ENCODE results near the gene EYS.
"Not testable (repeated sequence)": the region's sequence is repeated elsewhere in the genome, so short reads cannot be mapped to it uniquely, and the experiment has no call there.

Gene EYS

GRCh38 chr6:63897952-63898351 lies 1809.1 kb downstream of the EYS start:
- no peak for DNase-seq (ENCODE audit: low read depth)

GRCh38 chr6:63897459-63897858 lies 1809.6 kb downstream of the EYS start:
- no peak for DNase-seq (ENCODE audit: low read depth)

GRCh38 chr6:63888416-63888815 lies 1818.6 kb downstream of the EYS start:
- no peak for DNase-seq (ENCODE audit: low read depth)

- not testable (repeated sequence) for DNase-seq (ENCODE audit: low read depth)
These were observed 1819.2 kb downstream of the EYS start for GRCh38 chr6:63887804-63888203.

GRCh38 chr6:63887002-63887751 lies 1819.8 kb downstream of the EYS start:
- DNase-seq (ENCODE audit: low read depth): no peak

GRCh38 chr6:63886341-63886740 lies 1820.7 kb downstream of the EYS start:
- DNase-seq (ENCODE audit: low read depth): no peak

- DNase-seq (ENCODE audit: low read depth): no peak
These were observed 1823.4 kb downstream of the EYS start for GRCh38 chr6:63883597-63883996.

- no peak for DNase-seq (ENCODE audit: low read depth)
These were observed 1824.8 kb downstream of the EYS start for GRCh38 chr6:63882208-63882607.

GRCh38 chr6:63881791-63882190 lies 1825.2 kb downstream of the EYS start:
- no peak for DNase-seq (ENCODE audit: low read depth)

- DNase-seq (ENCODE audit: low read depth): no peak
These were observed 1834.8 kb downstream of the EYS start for GRCh38 chr6:63872233-63872632.

GRCh38 chr6:63868351-63868750 lies 1838.7 kb downstream of the EYS start:
- no peak for DNase-seq (ENCODE audit: low read depth)

- no peak for DNase-seq (ENCODE audit: low read depth)
These were observed 1842.2 kb downstream of the EYS start for GRCh38 chr6:63864671-63865318.

- no peak for DNase-seq (ENCODE audit: low read depth)
These were observed 1843.0 kb downstream of the EYS start for GRCh38 chr6:63864061-63864460.

GRCh38 chr6:63862486-63863198 lies 1844.4 kb downstream of the EYS start:
- DNase-seq (ENCODE audit: low read depth): no peak

- DNase-seq (ENCODE audit: low read depth): no peak
These were observed 1847.5 kb downstream of the EYS start for GRCh38 chr6:63859528-63859927.

- DNase-seq (ENCODE audit: low read depth): no peak
These were observed 1848.3 kb downstream of the EYS start for GRCh38 chr6:63858691-63859090.

- no peak for DNase-seq (ENCODE audit: low read depth)
These were observed 1850.8 kb downstream of the EYS start for GRCh38 chr6:63856271-63856670.

- DNase-seq (ENCODE audit: low read depth): no peak
These were observed 1862.7 kb downstream of the EYS start for GRCh38 chr6:63844287-63844686.

- DNase-seq (ENCODE audit: low read depth): no peak
These were observed 1867.5 kb downstream of the EYS start for GRCh38 chr6:63839485-63839884.

GRCh38 chr6:63828678-63829077 lies 1878.3 kb downstream of the EYS start:
- DNase-seq (ENCODE audit: low read depth): not testable (repeated sequence)

GRCh38 chr6:63824722-63825121 lies 1882.3 kb downstream of the EYS start:
- no peak for DNase-seq (ENCODE audit: low read depth)

GRCh38 chr6:63821442-63821841 lies 1885.6 kb downstream of the EYS start:
- DNase-seq (ENCODE audit: low read depth): no peak

GRCh38 chr6:63819831-63820230 lies 1887.2 kb downstream of the EYS start:
- DNase-seq (ENCODE audit: low read depth): no peak

Measured in stimulated activated CD8-positive, alpha-beta memory T cell treated with anti-CD3 and anti-CD28 coated beads, Interleukin-15, amount 100 ng/mL, for 24 hours (primary cell).